MCF 10A (cell line): ENCODE results near the gene METTL16. TPM values are rescaled to one million over a fixed set of nuclear protein-coding genes. Genes with fewer than 3 reads are reported as not detected.
"Not testable (repeated sequence)": the region's sequence is repeated elsewhere in the genome, so short reads cannot be mapped to it uniquely, and the experiment has no call there.

Experiments used
- BruUV-seq: library from RNA; stranded (reverse); fragments of 400-500 nt; replicated peaks from 2 replicates; lab custom pipeline; 2021; lab: Mats Ljungman, UMichigan
- CTCF ChIA-PET: fragments of 300-600 bp; sonication (Branson Sonifier 250); formaldehyde crosslinking; extraction: SDS; loops from one replicate; lab custom pipeline; 2021; ENCODE audit warnings: antibody characterized with exemption, inconsistent platforms; lab: Yijun Ruan, JAX
- POLR2A ChIA-PET: fragments of 300-600, 350-650 bp; sonication (Branson Sonifier 250); formaldehyde crosslinking; extraction: SDS; loops from one replicate; lab custom pipeline; 2020; ENCODE audit warnings: antibody characterized with exemption, inconsistent platforms; lab: Yijun Ruan, JAX
- DNase-seq: peaks from one replicate; pipeline ENCODE4 v3.0.0-alpha.2; 2018; ENCODE audit not compliant: unreplicated experiment
- H3K27ac Mint-ChIP-seq: one replicate; pipeline ENCODE4 v1.8.0; 2022; ENCODE audit warnings: mild to moderate bottlenecking, low read depth, mixed read lengths; ENCODE audit not compliant: unreplicated experiment
- H3K27me3 Mint-ChIP-seq: one replicate; pipeline ENCODE4 v1.8.0; 2022; ENCODE audit warnings: mixed read lengths; ENCODE audit not compliant: insufficient read depth, unreplicated experiment
- H3K36me3 Mint-ChIP-seq: one replicate; pipeline ENCODE4 v1.8.0; 2022; ENCODE audit warnings: mild to moderate bottlenecking, moderate library complexity, mixed read lengths; ENCODE audit not compliant: insufficient read depth, unreplicated experiment
- H3K4me1 Mint-ChIP-seq: one replicate; pipeline ENCODE4 v1.8.0; 2022; ENCODE audit warnings: mixed read lengths; ENCODE audit not compliant: insufficient read depth, unreplicated experiment
- H3K4me3 Mint-ChIP-seq: one replicate; pipeline ENCODE4 v1.8.0; 2022; ENCODE audit warnings: mild to moderate bottlenecking, moderate library complexity, mixed read lengths; ENCODE audit not compliant: unreplicated experiment
- H3K9me3 Mint-ChIP-seq: one replicate; pipeline ENCODE4 v1.8.0; 2022; ENCODE audit warnings: mixed read lengths; ENCODE audit not compliant: unreplicated experiment
- intact Hi-C: fragments of 100-400 bp; cut with micrococcal nuclease; formaldehyde crosslinking; loops from 2 replicates; pipeline ENCODE4 v1.14.1; 2022
- total RNA-seq: library from RNA; stranded (reverse); gene quantifications from 2 replicates; pipeline ENCODE4 v1.2.3, GENCODE V29; 2022
- TF ChIP-seq, protein P1 (sequence below): fragments of 200-600 bp; IDR thresholded peaks from one replicate; pipeline ENCODE4 v1.8.0; 2022; ENCODE audit warnings: antibody characterized with exemption, mild to moderate bottlenecking; ENCODE audit not compliant: unreplicated experiment

The METTL16 gene
- total RNA-seq, 1 experiment from 2014 or later = 41.4 TPM

DNA sequence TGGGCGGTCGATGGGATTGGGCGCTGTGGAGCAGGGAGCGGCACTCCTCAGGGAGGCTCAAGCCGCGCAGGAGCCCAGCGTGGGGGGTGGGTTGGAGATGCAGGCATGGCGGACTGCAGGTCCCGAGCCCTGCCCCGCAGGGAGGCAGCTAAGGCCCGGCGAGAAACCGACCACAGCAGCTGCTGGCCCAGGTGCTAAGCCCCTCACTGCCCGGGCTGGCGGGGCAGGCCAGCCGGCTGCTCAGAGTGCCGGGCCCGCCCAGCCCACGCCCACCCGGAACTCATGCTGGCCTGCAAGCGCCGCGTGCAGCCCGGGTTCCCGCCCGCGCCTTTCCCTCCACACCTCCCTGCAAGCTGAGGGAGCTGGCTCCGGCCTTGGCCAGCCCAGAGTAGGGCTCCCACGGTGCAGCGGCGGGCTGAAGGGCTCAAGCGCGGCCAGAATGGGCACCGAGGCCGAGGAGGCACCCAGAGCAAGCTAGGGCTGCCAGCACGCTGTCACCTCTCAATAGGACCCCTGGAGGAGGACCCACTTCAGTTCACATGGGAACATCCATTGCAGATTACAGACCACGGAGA, 20.5 kb upstream of the METTL16 start:
- intact Hi-C loops = no loop called here
- H3K27me3 Mint-ChIP-seq = no peaks in the 10 kb centered on the region
- CTCF ChIA-PET = no interaction called here
- H3K36me3 Mint-ChIP-seq = no peaks in the 10 kb centered on the region
- no peaks in the 10 kb centered on the region for H3K9me3 Mint-ChIP-seq
- BruUV-seq = no TSS peak
- DNase-seq = no peak
- no peaks in the 10 kb centered on the region for H3K4me1 Mint-ChIP-seq
- no peak overlapping the region for H3K27ac Mint-ChIP-seq
- POLR2A ChIA-PET = interaction anchor here (0.6 to 2.0 kb wide), 3 partner anchors 8 to 61 kb away, joined by 3 to 10 read pairs (median 3); partner anchors contain the start of genes METTL16 and PAFAH1B1
- no peak overlapping the region for H3K4me3 Mint-ChIP-seq
- TF ChIP-seq, protein P1, sequence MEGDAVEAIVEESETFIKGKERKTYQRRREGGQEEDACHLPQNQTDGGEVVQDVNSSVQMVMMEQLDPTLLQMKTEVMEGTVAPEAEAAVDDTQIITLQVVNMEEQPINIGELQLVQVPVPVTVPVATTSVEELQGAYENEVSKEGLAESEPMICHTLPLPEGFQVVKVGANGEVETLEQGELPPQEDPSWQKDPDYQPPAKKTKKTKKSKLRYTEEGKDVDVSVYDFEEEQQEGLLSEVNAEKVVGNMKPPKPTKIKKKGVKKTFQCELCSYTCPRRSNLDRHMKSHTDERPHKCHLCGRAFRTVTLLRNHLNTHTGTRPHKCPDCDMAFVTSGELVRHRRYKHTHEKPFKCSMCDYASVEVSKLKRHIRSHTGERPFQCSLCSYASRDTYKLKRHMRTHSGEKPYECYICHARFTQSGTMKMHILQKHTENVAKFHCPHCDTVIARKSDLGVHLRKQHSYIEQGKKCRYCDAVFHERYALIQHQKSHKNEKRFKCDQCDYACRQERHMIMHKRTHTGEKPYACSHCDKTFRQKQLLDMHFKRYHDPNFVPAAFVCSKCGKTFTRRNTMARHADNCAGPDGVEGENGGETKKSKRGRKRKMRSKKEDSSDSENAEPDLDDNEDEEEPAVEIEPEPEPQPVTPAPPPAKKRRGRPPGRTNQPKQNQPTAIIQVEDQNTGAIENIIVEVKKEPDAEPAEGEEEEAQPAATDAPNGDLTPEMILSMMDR = no peak

GRCh38 chr17:2531243-2531954, 19.7 kb upstream of the METTL16 start:
- intact Hi-C loops, BruUV-seq, H3K4me3 Mint-ChIP-seq, H3K27ac Mint-ChIP-seq, DNase-seq, H3K27me3 Mint-ChIP-seq, H3K4me1 Mint-ChIP-seq, H3K9me3 Mint-ChIP-seq, H3K36me3 Mint-ChIP-seq: not testable (repeated sequence)
- POLR2A ChIA-PET = interaction anchor here (0.6 to 2.0 kb wide), 2 partner anchors 20 to 62 kb away, joined by 3 to 10 read pairs; partner anchors contain the start of genes METTL16 and PAFAH1B1
- CTCF ChIA-PET = interaction anchor here (0.5 to 1.2 kb wide), 3 partner anchors 134 to 942 kb away, joined by 3 read pairs; no protein-coding TSS in a partner anchor

DNA sequence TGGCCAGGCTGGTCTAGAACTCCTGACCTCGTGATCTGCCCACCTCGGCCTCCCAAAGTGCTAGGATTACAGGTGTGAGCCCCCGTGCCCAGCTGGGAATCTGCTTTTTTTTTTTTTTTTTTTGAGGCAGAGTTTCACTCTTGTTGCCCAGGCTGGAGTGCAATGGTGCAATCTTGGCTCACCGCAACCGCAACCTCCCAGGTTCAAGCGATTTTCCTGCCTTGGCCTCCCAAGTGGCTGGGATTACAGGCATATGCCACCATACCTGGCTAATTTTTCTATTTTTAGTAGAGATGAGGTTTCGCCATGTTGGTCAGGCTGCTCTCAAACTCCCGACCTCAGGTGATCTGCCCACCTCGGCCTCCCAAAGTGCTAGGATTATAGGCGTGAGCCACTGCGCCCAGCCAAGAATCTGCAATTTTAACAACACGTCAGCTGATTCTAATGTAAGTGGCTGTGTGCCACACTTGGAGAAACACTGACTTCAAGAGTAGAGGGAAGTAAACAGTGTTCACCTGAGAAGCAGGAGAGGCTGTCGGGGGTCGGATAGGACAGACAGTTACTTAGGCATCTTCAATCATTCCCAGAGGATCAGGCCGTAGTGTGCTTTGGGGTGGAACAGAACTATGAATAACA, 10.2 kb upstream of the METTL16 start:
- ChIA-PET POLR2A (interaction anchor here (0.6 kb wide), 1 partner anchor 33 kb away, joined by 3 read pairs; no protein-coding TSS in a partner anchor), CTCF (interaction anchor here (0.5 to 1.6 kb wide), 2 partner anchors 22 to 39 kb away, joined by 4 read pairs; no protein-coding TSS in a partner anchor)
- H3K36me3 Mint-ChIP-seq, H3K9me3 Mint-ChIP-seq, H3K27me3 Mint-ChIP-seq, BruUV-seq, intact Hi-C loops, H3K27ac Mint-ChIP-seq, DNase-seq, H3K4me1 Mint-ChIP-seq, H3K4me3 Mint-ChIP-seq: not testable (repeated sequence)

- ChIA-PET CTCF (interaction anchor here (0.5 to 1.6 kb wide), 2 partner anchors 23 to 40 kb away, joined by 4 read pairs; no protein-coding TSS in a partner anchor), POLR2A (interaction anchor here (0.6 kb wide), 1 partner anchor 32 kb away, joined by 3 read pairs; no protein-coding TSS in a partner anchor)
- Mint-ChIP-seq H3K4me3 (no peak overlapping the region), H3K27me3 (no peaks in the 10 kb centered on the region), H3K36me3 (no peaks in the 10 kb centered on the region), H3K4me1 (no peaks in the 10 kb centered on the region), H3K9me3 (no peaks in the 10 kb centered on the region), H3K27ac (no peak overlapping the region)
- DNase-seq = no peak
- intact Hi-C loops = no loop called here
- TF ChIP-seq, protein P1 = no peak
- no TSS peak for BruUV-seq
Observed at GRCh38 chr17:2521257-2521656, 9.6 kb upstream of the METTL16 start.
